KMS-11 (cell line): ENCODE results near the gene ZXDC.

Experiments used
- H2AFZ ChIP-seq: fragments of 200-600 bp; sonication (generic); 2 replicates; pipeline ENCODE4 v1.6.1; 2016; ENCODE audit warnings: antibody characterized with exemption, mixed run types, low read depth
- H3K27ac ChIP-seq: fragments of 200-600 bp; sonication (generic); 2 replicates; pipeline ENCODE4 v1.6.1; 2016; ENCODE audit warnings: mild to moderate bottlenecking, mixed run types
- H3K27me3 ChIP-seq: fragments of 200-600 bp; sonication (generic); 2 replicates; pipeline ENCODE4 v1.6.1; 2017; ENCODE audit warnings: mild to moderate bottlenecking, low read depth, mixed run types, moderate library complexity; ENCODE audit not compliant: insufficient read depth
- H3K36me3 ChIP-seq: fragments of 200-600 bp; sonication (generic); 2 replicates; pipeline ENCODE4 v1.6.1; 2017; ENCODE audit warnings: mild to moderate bottlenecking, mixed run types; ENCODE audit not compliant: insufficient read depth
- H3K4me1 ChIP-seq: fragments of 200-600 bp; sonication (generic); 2 replicates; pipeline ENCODE4 v1.6.1; 2016; ENCODE audit warnings: mild to moderate bottlenecking, low read depth, mixed run types; ENCODE audit not compliant: poor library complexity, severe bottlenecking
- H3K4me2 ChIP-seq: fragments of 200-600 bp; sonication (generic); 2 replicates; pipeline ENCODE4 v1.7.0; 2016; ENCODE audit warnings: mild to moderate bottlenecking, mixed run types
- H3K4me3 ChIP-seq: fragments of 200-600 bp; sonication (generic); IDR thresholded peaks from 2 replicates; pipeline ENCODE4 v1.6.1; 2017; ENCODE audit warnings: low read depth, low read length, mixed read lengths; ENCODE audit not compliant: insufficient read depth
- H3K79me2 ChIP-seq: fragments of 200-600 bp; sonication (generic); 2 replicates; pipeline ENCODE4 v1.6.1; 2016; ENCODE audit warnings: low read depth, mixed run types; ENCODE audit not compliant: insufficient read depth
- H3K9ac ChIP-seq: fragments of 200-600 bp; sonication (generic); 2 replicates; pipeline ENCODE4 v1.6.1; 2016; ENCODE audit warnings: mild to moderate bottlenecking, mixed run types
- H4K20me1 ChIP-seq: fragments of 200-600 bp; sonication (generic); 2 replicates; pipeline ENCODE4 v1.6.1; 2016; ENCODE audit warnings: mild to moderate bottlenecking, mixed run types; ENCODE audit not compliant: insufficient read depth
- CTCF ChIP-seq: fragments of 200-600 bp; sonication (generic); conservative IDR thresholded peaks from 2 replicates; pipeline ENCODE4 v1.6.1; 2017; ENCODE audit warnings: low read depth, mild to moderate bottlenecking, antibody characterized with exemption, low read length, moderate library complexity, mixed read lengths

The ZXDC gene

GRCh38 chr3:126424039-126424717, 51.5 kb downstream of the ZXDC start:
- no peaks in the 10 kb centered on the region for H4K20me1 ChIP-seq
- H3K36me3 ChIP-seq = no peaks in the 10 kb centered on the region
- H2AFZ ChIP-seq = no peak overlapping the region
- no peaks in the 10 kb centered on the region for H3K27me3 ChIP-seq
- no peak overlapping the region for H3K4me3 ChIP-seq
- no peak overlapping the region for H3K9ac ChIP-seq
- no peak overlapping the region for H3K4me2 ChIP-seq
- no peak for TF ChIP-seq CTCF
- H3K4me1 ChIP-seq = no peaks in the 10 kb centered on the region
- no peak overlapping the region for H3K27ac ChIP-seq
- H3K79me2 ChIP-seq = no peaks in the 10 kb centered on the region

- TF ChIP-seq CTCF = no peak
- Histone ChIP-seq H3K27ac (no peak overlapping the region), H2AFZ (no peak overlapping the region)
These were observed 52.3 kb downstream of the ZXDC start for GRCh38 chr3:126423191-126424038.

GRCh38 chr3:126422571-126423091, 53.1 kb downstream of the ZXDC start:
- no peak overlapping the region for H3K4me3 ChIP-seq
- no peaks in the 10 kb centered on the region for H4K20me1 ChIP-seq
- H3K27me3 ChIP-seq = no peaks in the 10 kb centered on the region
- no peaks in the 10 kb centered on the region for H3K79me2 ChIP-seq
- H3K36me3 ChIP-seq = no peaks in the 10 kb centered on the region
- TF ChIP-seq CTCF = no peak
- no peaks in the 10 kb centered on the region for H3K4me1 ChIP-seq
- no peak overlapping the region for H3K9ac ChIP-seq
- no peak overlapping the region for H3K27ac ChIP-seq
- no peak overlapping the region for H3K4me2 ChIP-seq
- no peak overlapping the region for H2AFZ ChIP-seq

More at GRCh38 chr3:126423191-126424038, 52.3 kb downstream of the ZXDC start:
- H3K4me3 ChIP-seq = no peak overlapping the region
- H3K36me3 ChIP-seq = no peaks in the 10 kb centered on the region
- no peaks in the 10 kb centered on the region for H3K27me3 ChIP-seq
- H3K4me2 ChIP-seq = no peak overlapping the region
- no peaks in the 10 kb centered on the region for H4K20me1 ChIP-seq
- H3K79me2 ChIP-seq = no peaks in the 10 kb centered on the region
- no peak overlapping the region for H3K9ac ChIP-seq
- no peaks in the 10 kb centered on the region for H3K4me1 ChIP-seq

- no peaks in the 10 kb centered on the region for H3K27me3 ChIP-seq
These were observed 53.6 kb downstream of the ZXDC start for GRCh38 chr3:126422121-126422520.

More at GRCh38 chr3:126422121-126422520, 53.6 kb downstream of the ZXDC start:
- H3K27ac ChIP-seq = no peak overlapping the region
- no peak overlapping the region for H3K9ac ChIP-seq
- H4K20me1 ChIP-seq = no peaks in the 10 kb centered on the region
- H3K36me3 ChIP-seq = no peaks in the 10 kb centered on the region
- H3K4me1 ChIP-seq = no peaks in the 10 kb centered on the region
- no peaks in the 10 kb centered on the region for H3K79me2 ChIP-seq
- no peak overlapping the region for H3K4me3 ChIP-seq
- H3K4me2 ChIP-seq = no peak overlapping the region
- TF ChIP-seq CTCF = no peak
- H2AFZ ChIP-seq = no peak overlapping the region
